Skin of body (tissue), 2 donors: Measurements from ENCODE around the gene PTCSC3. TPM values are rescaled to one million over a fixed set of nuclear protein-coding genes. Genes with fewer than 3 reads are reported as not detected.

Source experiments
- DNase-seq: peaks from one replicate; lab custom pipeline; 2025; lab: John Stamatoyannopoulos, UW
- total RNA-seq: library from RNA; depleted of rRNA; stranded (reverse); fragments of >200 nt; gene quantifications from one replicate; pipeline ENCODE4 v1.2.3, GENCODE V29; 2014

PTCSC3 gene
- total RNA-seq, 1 donor from 2014 or later, result not detected

- DNase-seq, result no peak
Measured at GRCh38 chr14:36086629-36087395, 89.7 kb downstream of the PTCSC3 start.

- no peak for DNase-seq
Measured at GRCh38 chr14:36085861-36086260, 90.7 kb downstream of the PTCSC3 start.

Other genes starting within 250 kb of the PTCSC3 start
- gene MBIP, start 143.9 kb upstream of the PTCSC3 start, total RNA-seq, result 28.0 TPM